Stomach smooth muscle (tissue), 2 donors: ENCODE data around the gene NOTCH1.
A peak's percentile ranks its signal among the peaks of the same experiment; 100 is the strongest.

ENCODE experiments used
- H3K27ac ChIP-seq: one replicate; pipeline ENCODE4 v1.7.0; 2013; ENCODE audit warnings: mild to moderate bottlenecking, low read length, inconsistent platforms
- H3K27me3 ChIP-seq, 2 donors: one replicate each; pipeline ENCODE4 v1.7.0; 2013; ENCODE audit warnings: low read length in 2 of 2; ENCODE audit not compliant: insufficient read depth in 2 of 2, control insufficient read depth in 1 of 2
- H3K36me3 ChIP-seq, 2 donors: one replicate each; pipeline ENCODE4 v1.7.0; 2013; ENCODE audit warnings: low read length in 2 of 2; ENCODE audit not compliant: control insufficient read depth in 2 of 2, insufficient read depth in 2 of 2
- H3K4me1 ChIP-seq: one replicate; pipeline ENCODE4 v1.7.0; 2013; ENCODE audit warnings: low read length; ENCODE audit not compliant: control insufficient read depth, insufficient read depth
- H3K4me3 ChIP-seq, 2 donors: one replicate each; pipeline ENCODE4 v1.7.0; 2013; ENCODE audit warnings: low read length in 2 of 2
- H3K9ac ChIP-seq, 2 donors: one replicate each; pipeline ENCODE4 v1.7.0; 2013; ENCODE audit warnings: low read length in 2 of 2, mild to moderate bottlenecking in 1 of 2
- H3K9me3 ChIP-seq, 2 donors: one replicate each; pipeline ENCODE4 v1.7.0; 2013; ENCODE audit warnings: low read length in 2 of 2; ENCODE audit not compliant: control insufficient read depth in 2 of 2
- donor health status: healthy.
- donor health status: Pancreatic carcinoma.

NOTCH1 gene

DNA sequence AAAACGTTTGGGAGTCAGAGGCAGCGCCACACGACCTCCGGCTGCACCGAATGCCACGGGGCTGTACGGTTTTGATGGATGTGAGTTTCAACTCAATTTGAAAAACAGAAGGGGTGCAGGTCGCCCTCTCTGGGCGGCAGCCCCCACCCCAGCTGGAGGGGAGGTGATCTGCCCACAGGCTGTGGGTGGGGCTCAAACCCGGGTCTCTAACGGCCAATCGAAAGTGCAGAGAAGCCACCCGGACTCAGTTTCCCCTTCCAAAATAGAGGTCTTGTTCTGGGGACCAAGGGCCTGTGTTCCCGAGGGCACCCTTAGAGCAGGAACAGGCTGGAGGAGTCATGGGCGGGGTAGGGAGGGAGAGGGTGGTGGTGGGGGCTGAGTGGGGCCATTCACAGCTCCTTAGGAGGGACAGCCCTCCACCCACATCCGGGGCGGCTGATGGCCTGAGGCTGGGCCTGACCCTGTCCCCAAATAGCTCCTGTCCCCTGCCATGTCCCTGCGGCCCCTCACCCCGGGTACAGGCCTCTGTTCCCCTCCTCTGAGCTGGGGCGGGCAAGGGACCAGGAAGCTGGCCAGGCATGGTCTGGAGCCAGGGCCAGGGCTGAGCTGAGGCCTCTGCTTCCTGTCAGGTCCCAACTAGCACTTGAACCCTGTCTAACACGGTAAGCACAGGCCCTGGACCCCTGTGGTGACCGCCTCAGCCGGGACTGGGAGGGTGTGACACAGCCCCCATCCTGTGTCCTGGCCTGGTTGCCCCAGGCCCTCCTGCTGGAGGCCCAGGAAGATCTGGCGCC is 22.6 kb upstream of the NOTCH1 start:
- Histone ChIP-seq H3K36me3 (no peaks in the 10 kb centered on the region), H3K9me3 (no peaks in the 10 kb centered on the region), H3K27ac (peak overlapping the region; percentile 31), H3K4me3 (peak overlapping the region in 1 of 2 donors; percentile 22), H3K27me3 (no peaks in the 10 kb centered on the region), H3K9ac (peak overlapping the region; percentile 2 to 53), H3K4me1 (peaks cover 78% of the 10 kb centered on the region)

DNA sequence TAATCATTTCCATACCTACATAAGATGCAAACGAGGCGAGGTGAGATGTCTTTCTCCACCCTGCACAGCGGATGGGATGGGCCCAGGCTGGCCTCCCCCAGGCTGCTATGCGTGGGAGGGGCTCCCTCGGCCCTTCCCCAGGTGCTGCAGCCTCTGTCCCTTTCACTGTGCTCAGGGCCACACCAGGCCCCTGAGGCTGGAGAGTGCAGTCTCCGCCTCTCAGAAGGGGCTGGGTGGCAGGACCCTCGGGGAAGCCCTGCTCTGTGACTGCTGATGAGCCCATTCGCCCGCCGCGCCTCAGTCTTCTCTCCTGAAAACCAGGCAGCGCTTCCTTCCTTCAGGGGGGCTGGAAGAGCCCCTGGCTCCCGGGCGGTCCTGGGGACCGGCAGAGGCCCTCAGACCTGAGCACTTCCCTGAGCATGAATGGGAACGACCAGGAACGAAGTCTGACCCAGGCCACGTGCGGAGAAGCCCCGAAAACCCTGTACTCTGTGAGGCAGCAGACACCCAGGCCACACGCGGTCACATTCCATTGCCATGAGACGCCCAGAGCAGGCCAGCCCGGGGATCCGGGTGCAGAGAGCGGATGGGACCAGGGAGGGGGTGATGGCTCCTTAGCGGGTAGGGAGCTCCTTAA is 21.9 kb upstream of the NOTCH1 start:
- Histone ChIP-seq H3K9me3 (no peaks in the 10 kb centered on the region), H3K27ac (peak overlapping the region; percentile 31), H3K36me3 (no peaks in the 10 kb centered on the region), H3K4me1 (peaks cover 76% of the 10 kb centered on the region), H3K4me3 (peak overlapping the region in 1 of 2 donors; percentile 22), H3K9ac (peak overlapping the region in 1 of 2 donors; percentile 53), H3K27me3 (no peaks in the 10 kb centered on the region)

DNA sequence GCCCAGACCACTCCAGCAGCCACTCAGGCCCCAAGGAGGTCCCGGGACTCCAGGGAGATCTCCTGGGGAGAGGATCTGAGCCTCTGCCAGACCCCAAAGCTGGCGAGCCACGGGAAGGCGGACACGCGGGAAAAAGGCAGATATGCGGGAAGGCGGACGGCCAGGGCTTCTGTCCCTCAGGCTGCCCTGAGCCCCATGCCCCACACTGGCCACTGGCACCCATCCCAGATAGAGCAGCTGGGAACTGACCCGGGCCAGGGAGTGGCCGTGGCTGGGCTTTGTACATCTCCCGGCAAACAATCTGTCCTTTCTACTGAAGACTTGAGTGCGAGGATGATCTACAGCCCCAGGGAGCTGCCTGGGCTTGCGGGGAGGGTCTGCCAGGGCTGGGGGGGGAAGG is 21.1 kb upstream of the NOTCH1 start:
- Histone ChIP-seq H3K4me3 (no peak overlapping the region), H3K27ac (peak overlapping the region; percentile 49), H3K4me1 (peaks cover 68% of the 10 kb centered on the region), H3K36me3 (no peaks in the 10 kb centered on the region), H3K9me3 (no peaks in the 10 kb centered on the region), H3K27me3 (no peaks in the 10 kb centered on the region), H3K9ac (no peak overlapping the region)

DNA sequence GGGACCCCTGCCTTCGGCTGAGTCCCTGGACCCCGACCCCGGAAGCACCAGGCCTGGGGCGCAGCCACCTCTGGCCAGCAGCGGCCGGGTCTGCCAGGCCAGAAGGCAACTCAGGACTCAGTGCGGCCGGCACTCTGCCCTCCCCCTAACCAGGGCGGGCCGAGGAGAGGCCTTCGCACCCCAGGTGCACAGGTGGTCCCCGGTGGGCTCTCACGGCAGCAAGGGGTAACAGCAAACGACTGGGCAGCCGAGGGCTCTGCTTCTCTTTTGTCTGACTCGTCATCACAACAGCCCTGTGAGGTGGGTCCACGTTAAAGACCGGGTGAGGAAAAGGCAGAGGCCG is 20.7 kb upstream of the NOTCH1 start:
- no peaks in the 10 kb centered on the region for H3K9me3 ChIP-seq
- no peak overlapping the region for H3K9ac ChIP-seq
- H3K4me3 ChIP-seq: no peak overlapping the region
- peaks cover 64% of the 10 kb centered on the region for H3K4me1 ChIP-seq
- no peaks in the 10 kb centered on the region for H3K36me3 ChIP-seq
- H3K27ac ChIP-seq: peak overlapping the region; percentile 49
- no peaks in the 10 kb centered on the region for H3K27me3 ChIP-seq

DNA sequence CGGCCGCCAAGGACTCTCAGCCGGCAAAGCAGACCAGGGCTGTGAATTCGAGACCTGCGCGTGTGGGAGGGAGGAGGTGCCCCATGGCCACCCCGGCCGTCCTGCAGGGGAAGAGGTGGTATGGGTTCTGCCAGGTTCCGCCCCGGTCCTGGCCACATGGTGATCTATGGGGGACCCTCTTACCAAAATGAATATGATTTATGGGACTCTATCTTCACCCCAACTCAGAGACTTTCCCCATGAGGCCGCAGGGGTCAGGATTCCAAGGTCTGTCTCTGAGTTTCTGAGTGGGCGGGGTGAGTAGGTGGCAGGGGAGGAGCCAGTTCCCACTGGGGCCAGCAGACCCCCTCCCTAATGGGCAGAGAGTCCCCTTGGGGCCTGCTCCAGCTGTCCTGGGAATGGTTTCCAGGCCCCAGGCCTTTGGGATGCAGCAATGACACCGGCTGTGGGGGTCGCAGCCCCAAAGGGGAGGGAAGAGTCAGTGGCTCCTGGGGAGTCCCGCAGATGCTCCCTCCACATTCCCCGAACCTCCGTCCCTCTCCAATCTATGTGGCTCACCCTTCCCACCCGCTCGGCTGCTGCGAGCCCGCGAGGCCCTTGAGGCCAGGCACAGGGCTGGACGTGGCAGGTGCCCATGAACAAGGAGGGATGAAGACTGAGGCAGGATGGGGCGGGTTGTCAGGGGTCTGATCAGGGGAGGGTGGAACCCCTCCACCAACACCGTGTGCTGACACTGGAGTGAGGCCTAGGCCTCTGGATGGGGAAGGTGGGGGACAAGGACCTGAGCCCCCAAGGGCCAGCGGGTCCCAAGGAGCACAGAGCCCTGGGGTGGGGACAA is 20.1 kb upstream of the NOTCH1 start:
- H3K27ac ChIP-seq: peak overlapping the region; percentile 49
- H3K9ac ChIP-seq: no peak overlapping the region
- peaks cover 59% of the 10 kb centered on the region for H3K4me1 ChIP-seq

DNA sequence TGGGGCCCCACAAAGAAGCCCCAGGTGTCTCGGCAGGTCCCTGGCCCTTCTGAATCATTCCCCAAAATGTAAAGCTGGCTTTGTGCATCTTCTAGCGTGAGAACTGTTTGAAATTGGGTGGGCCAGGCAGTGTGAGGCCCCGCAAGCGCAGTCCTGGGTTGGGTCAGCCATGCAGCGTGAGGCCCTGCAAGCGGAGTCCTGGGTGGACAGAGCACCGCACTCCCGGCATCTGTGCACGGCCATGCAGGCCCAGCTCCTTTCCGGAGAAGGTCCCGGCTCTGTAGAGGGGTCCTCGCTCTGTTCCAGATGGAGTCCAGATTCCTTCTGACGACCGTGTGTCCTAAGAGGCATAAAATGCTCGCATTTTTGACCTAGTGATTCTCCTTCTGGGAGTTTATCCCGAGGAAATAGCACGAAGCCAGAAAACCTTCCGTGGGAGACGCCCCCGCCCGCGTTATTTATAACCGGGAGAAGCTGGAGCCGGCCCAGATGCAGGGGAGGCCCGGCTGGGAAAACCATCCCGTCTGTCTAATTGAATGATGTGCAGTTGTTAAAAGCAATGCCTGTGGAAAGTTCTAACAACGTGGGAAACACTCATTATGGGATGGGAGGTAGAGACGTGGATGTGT is 19.4 kb upstream of the NOTCH1 start:
- Histone ChIP-seq H3K9me3 (no peaks in the 10 kb centered on the region), H3K4me3 (peak overlapping the region in 1 of 2 donors; percentile 29), H3K9ac (no peak overlapping the region), H3K27ac (peak overlapping the region; percentile 49), H3K27me3 (no peaks in the 10 kb centered on the region), H3K4me1 (peaks cover 59% of the 10 kb centered on the region), H3K36me3 (no peaks in the 10 kb centered on the region)

More for the DNA sequence above, 20.1 kb upstream of the NOTCH1 start:
- no peaks in the 10 kb centered on the region for H3K9me3 ChIP-seq
- no peaks in the 10 kb centered on the region for H3K27me3 ChIP-seq
- H3K36me3 ChIP-seq: no peaks in the 10 kb centered on the region
- peak overlapping the region in 1 of 2 donors; percentile 29 for H3K4me3 ChIP-seq

DNA sequence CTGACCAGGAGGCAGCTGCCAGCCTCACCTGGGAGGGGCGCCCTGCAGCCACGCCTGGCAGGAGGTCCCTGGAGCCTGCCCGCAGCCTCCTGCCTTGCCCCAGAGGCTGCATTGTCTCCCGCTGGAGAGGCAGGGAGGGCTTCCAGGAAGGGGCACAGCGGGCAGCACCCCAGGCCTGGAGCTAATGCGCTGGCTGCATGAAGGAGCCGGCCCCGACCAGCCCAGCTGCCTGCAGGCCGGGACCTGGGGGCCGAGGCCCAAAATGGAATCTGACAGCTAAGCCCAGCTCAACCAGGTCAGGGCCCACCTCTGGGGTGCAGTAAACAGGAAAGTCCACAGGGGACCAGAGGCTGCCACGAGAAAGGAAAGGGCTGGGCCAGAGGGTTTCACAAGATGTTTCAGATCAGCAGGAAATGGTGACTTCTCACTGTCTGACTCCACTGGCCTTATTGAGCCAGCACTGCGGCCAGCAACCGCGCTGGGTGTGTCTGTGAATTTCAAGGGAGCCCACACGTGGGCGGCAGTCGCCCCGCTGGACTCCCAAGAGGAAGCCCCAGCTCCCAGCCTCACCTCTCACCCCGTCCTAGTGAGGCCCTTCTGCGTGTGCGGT is 18.6 kb upstream of the NOTCH1 start:
- Histone ChIP-seq H3K27ac (peak overlapping the region; percentile 49), H3K4me1 (peaks cover 57% of the 10 kb centered on the region), H3K9me3 (no peaks in the 10 kb centered on the region), H3K9ac (no peak overlapping the region), H3K4me3 (no peak overlapping the region), H3K36me3 (no peaks in the 10 kb centered on the region), H3K27me3 (no peaks in the 10 kb centered on the region)

DNA sequence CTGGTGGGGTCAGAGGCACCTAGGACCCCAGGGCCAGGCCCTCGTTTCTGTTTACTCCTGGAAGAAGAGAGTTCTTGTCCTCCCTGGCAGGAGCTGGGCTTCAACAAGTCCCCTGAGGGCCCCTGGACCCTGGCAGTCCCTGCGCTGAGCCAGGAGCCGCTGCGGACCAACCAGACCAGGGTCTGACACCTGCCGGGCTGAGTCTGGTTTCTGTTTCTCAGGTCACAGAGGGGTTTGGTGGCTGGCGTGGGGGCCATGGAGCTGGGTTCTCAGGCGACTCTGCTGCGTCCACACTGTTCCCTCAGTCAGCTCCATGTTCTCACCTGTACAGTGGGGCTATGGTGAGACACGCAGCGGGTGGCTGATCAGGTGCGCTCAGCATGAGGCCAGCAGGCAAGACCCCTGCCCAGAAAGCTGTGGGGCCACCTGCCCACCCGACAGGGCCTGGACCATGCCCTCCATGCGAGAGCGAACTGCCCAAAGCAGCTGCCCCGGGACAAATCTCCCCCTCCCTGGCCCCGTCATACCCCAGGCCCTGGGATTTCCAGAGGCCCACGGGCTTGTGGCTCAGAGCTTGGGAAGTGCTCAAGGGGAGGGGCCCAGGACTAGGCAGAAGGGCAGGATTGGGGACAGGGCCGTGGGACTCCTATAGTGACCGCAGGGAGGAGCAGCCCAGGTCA is 17.9 kb upstream of the NOTCH1 start:
- no peak overlapping the region for H3K27ac ChIP-seq
- no peaks in the 10 kb centered on the region for H3K9me3 ChIP-seq
- H3K9ac ChIP-seq: no peak overlapping the region
- peaks cover 50% of the 10 kb centered on the region for H3K4me1 ChIP-seq
- no peak overlapping the region for H3K4me3 ChIP-seq
- no peaks in the 10 kb centered on the region for H3K36me3 ChIP-seq
- no peaks in the 10 kb centered on the region for H3K27me3 ChIP-seq

DNA sequence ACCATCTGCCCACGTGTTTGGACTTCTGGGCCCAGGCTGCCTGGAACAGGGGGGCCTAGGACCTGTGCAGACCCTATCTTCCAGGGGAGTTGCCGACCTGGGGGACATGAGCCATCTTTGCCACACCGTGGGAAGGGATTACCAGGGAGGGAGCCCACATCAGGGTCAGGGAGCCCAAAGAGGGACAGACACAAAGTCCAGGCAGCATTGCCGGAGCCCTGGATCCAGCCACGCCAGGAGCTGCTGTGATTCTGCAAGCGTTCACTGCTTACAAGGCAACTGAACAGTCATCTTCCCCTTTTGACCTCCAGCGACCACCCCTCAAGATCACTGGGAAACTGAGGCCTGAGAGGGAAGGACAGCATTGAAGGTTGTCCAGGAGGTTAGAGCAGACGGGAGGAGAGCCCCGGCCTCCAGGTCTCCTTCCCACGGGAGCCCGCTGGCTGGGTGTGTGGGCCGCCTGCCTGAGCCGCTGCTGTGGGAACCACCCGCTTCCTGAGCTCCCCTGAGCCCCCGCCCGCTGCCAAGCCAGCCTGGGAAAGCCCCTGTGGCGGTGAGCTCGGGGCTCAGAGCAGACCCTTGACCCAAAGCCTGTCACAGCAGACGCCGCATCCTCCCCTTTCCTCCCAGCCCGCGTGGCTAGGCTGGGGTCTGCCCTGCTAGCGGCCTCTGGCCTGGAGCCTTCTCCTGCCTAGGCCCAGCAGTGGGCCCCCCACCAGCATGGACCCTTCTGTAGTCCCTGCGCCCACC is 17.1 kb upstream of the NOTCH1 start:
- Histone ChIP-seq H3K9me3 (no peaks in the 10 kb centered on the region), H3K27ac (no peak overlapping the region), H3K27me3 (no peaks in the 10 kb centered on the region), H3K4me3 (no peak overlapping the region), H3K4me1 (peaks cover 45% of the 10 kb centered on the region), H3K36me3 (no peaks in the 10 kb centered on the region), H3K9ac (no peak overlapping the region)
